Measurements from ENCODE around the gene ABTB2. TPM values are rescaled to one million over a fixed set of nuclear protein-coding genes. Genes with fewer than 3 reads are reported as not detected.

Gene ABTB2
- total and polyA plus RNA-seq, 2 experiments from 2014 or later, result 12.4 to 14.3 TPM

GRCh38 chr11:34114471-34114870, 243.3 kb downstream of the ABTB2 start:
- H3K4me2 ChIP-seq, result no peak overlapping the region
- DNase-seq (ENCODE audit: low spot score), result no peak
- no peaks in the 10 kb centered on the region for H3K27me3 ChIP-seq
- H3K9me2 ChIP-seq (replicated peaks; ENCODE audit: insufficient read depth), result no peaks in the 10 kb centered on the region
- no peak for TF ChIP-seq CTCF (IDR thresholded peaks at IDR 0.05; ENCODE audit: poor library complexity)
- no peak for TF ChIP-seq EZH2phosphoT487 (IDR thresholded peaks at IDR 0.05; ENCODE audit: low read depth, severe bottlenecking, unreplicated experiment)
- TF ChIP-seq EZH2 (IDR thresholded peaks at IDR 0.05; ENCODE audit: borderline replicate concordance), result no peak
- H3K9me3 ChIP-seq (ENCODE audit: low read depth), result no peaks in the 10 kb centered on the region
- WGBS (ENCODE audit: low lambda C conversion rate, missing lambda C conversion rate), result 83% methylated on average over 5 of the region's 5 CpGs
- no peaks in the 10 kb centered on the region for H3K36me3 ChIP-seq (replicated peaks; ENCODE audit: insufficient read depth, low read depth)
- H3K4me3 ChIP-seq, result no peak overlapping the region
- H4K20me1 ChIP-seq (ENCODE audit: insufficient read depth, poor library complexity, severe bottlenecking), result no peaks in the 10 kb centered on the region
- no peaks in the 10 kb centered on the region for H3K79me2 ChIP-seq
- no peak overlapping the region for H3K27ac ChIP-seq
- H3K4me1 ChIP-seq (ENCODE audit: insufficient read depth), result no peaks in the 10 kb centered on the region
- no peak overlapping the region for H2AFZ ChIP-seq

GRCh38 chr11:34114014-34114413, 243.8 kb downstream of the ABTB2 start:
- Histone ChIP-seq H4K20me1 (ENCODE audit: insufficient read depth, poor library complexity, severe bottlenecking) (no peaks in the 10 kb centered on the region), H3K4me3 (no peak overlapping the region), H3K4me2 (no peak overlapping the region), H3K27ac (no peak overlapping the region), H2AFZ (no peak overlapping the region), H3K9me3 (ENCODE audit: low read depth) (no peaks in the 10 kb centered on the region), H3K27me3 (no peaks in the 10 kb centered on the region), H3K9me2 (replicated peaks; ENCODE audit: insufficient read depth) (no peaks in the 10 kb centered on the region), H3K36me3 (replicated peaks; ENCODE audit: insufficient read depth, low read depth) (no peaks in the 10 kb centered on the region), H3K79me2 (no peaks in the 10 kb centered on the region), H3K4me1 (ENCODE audit: insufficient read depth) (no peaks in the 10 kb centered on the region)
- DNase-seq (ENCODE audit: low spot score), result no peak
- 92% methylated on average over 2 of the region's 2 CpGs for WGBS (ENCODE audit: low lambda C conversion rate, missing lambda C conversion rate)
- TF ChIP-seq EZH2 (IDR thresholded peaks at IDR 0.05; ENCODE audit: borderline replicate concordance) (no peak), EZH2phosphoT487 (IDR thresholded peaks at IDR 0.05; ENCODE audit: low read depth, severe bottlenecking, unreplicated experiment) (no peak)

GRCh38 chr11:34111722-34112270, 246.0 kb downstream of the ABTB2 start:
- H4K20me1 ChIP-seq (ENCODE audit: insufficient read depth, poor library complexity, severe bottlenecking), result no peaks in the 10 kb centered on the region
- no peaks in the 10 kb centered on the region for H3K27me3 ChIP-seq
- H3K36me3 ChIP-seq (replicated peaks; ENCODE audit: insufficient read depth, low read depth), result no peaks in the 10 kb centered on the region
- H3K27ac ChIP-seq, result no peak overlapping the region
- H3K9me3 ChIP-seq (ENCODE audit: low read depth), result no peaks in the 10 kb centered on the region
- DNase-seq (ENCODE audit: low spot score), result no peak
- peaks cover 7% of the 10 kb centered on the region for H3K4me1 ChIP-seq (ENCODE audit: insufficient read depth)
- H3K4me2 ChIP-seq, result no peak overlapping the region
- H3K4me3 ChIP-seq, result no peak overlapping the region
- WGBS (ENCODE audit: low lambda C conversion rate, missing lambda C conversion rate), result 95% methylated on average over 6 of the region's 6 CpGs
- H3K9me2 ChIP-seq (replicated peaks; ENCODE audit: insufficient read depth), result no peaks in the 10 kb centered on the region
- peaks cover 19% of the 10 kb centered on the region for H3K79me2 ChIP-seq
- no peak overlapping the region for H2AFZ ChIP-seq
- TF ChIP-seq EZH2 (IDR thresholded peaks at IDR 0.05; ENCODE audit: borderline replicate concordance) (no peak), CTCF (IDR thresholded peaks at IDR 0.05; ENCODE audit: poor library complexity) (no peak), EZH2phosphoT487 (IDR thresholded peaks at IDR 0.05; ENCODE audit: low read depth, severe bottlenecking, unreplicated experiment) (no peak)

- WGBS (ENCODE audit: low lambda C conversion rate, missing lambda C conversion rate), result 6% methylated on average over 17 of the region's 17 CpGs
- H3K79me2 ChIP-seq, result peaks cover 28% of the 10 kb centered on the region
- H3K27ac ChIP-seq, result peak overlapping the region; percentile 95
- no peak for TF ChIP-seq EZH2phosphoT487 (IDR thresholded peaks at IDR 0.05; ENCODE audit: low read depth, severe bottlenecking, unreplicated experiment)
- H4K20me1 ChIP-seq (ENCODE audit: insufficient read depth, poor library complexity, severe bottlenecking), result no peaks in the 10 kb centered on the region
- H2AFZ ChIP-seq, result peak overlapping the region; percentile 43
- H3K4me2 ChIP-seq, result peak overlapping the region; percentile 88
- H3K36me3 ChIP-seq (replicated peaks; ENCODE audit: insufficient read depth, low read depth), result no peaks in the 10 kb centered on the region
- no peaks in the 10 kb centered on the region for H3K9me3 ChIP-seq (ENCODE audit: low read depth)
- no peaks in the 10 kb centered on the region for H3K9me2 ChIP-seq (replicated peaks; ENCODE audit: insufficient read depth)
- H3K27me3 ChIP-seq, result no peaks in the 10 kb centered on the region
- DNase-seq (ENCODE audit: low spot score), result no peak
- peak overlapping the region; percentile 65 for H3K4me3 ChIP-seq
- H3K4me1 ChIP-seq (ENCODE audit: insufficient read depth), result peaks cover 16% of the 10 kb centered on the region
Observed at GRCh38 chr11:34105957-34106504, 251.8 kb downstream of the ABTB2 start.
